HL-60/S4 treated with phorbol 12-myristate 13-acetate at 8.2 ng/mL for 4 days and 3 days (cell line): ENCODE data around the gene LHX4.

ENCODE experiments used
- in situ Hi-C: fragments of 300-500 bp; cut with MboI; formaldehyde crosslinking; loops from 2 replicates; pipeline ENCODE4 v1.15.0; 2022; ENCODE audit warnings: low sequenced_read_pairs

LHX4 gene

DNA sequence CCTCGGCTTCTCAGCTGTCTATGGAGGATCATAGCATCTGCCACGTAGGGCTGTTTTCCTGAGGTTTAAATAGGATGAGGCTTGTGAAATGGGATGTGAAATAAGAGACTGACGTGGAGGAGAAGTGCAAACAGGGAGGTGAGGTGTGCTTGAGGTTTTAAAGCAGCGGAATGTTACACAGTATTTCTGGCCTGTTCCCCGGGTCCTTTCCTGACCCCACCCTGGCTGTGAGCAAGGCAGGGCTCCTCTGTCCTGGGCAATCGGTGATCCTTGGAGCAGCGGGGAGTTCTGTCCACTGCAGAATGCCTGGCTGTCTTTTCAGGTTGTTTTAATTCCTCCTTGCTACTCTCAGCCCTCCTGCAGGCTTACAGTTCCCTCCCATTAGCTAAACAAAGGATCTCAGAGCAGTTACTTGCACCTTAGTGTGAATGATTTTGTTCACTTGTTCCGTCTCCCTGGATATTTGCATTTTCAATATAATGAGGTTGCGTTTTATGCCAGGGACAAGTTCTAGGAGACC lies 38.6 kb downstream of the LHX4 start:
- in situ Hi-C loops: no loop called here

DNA sequence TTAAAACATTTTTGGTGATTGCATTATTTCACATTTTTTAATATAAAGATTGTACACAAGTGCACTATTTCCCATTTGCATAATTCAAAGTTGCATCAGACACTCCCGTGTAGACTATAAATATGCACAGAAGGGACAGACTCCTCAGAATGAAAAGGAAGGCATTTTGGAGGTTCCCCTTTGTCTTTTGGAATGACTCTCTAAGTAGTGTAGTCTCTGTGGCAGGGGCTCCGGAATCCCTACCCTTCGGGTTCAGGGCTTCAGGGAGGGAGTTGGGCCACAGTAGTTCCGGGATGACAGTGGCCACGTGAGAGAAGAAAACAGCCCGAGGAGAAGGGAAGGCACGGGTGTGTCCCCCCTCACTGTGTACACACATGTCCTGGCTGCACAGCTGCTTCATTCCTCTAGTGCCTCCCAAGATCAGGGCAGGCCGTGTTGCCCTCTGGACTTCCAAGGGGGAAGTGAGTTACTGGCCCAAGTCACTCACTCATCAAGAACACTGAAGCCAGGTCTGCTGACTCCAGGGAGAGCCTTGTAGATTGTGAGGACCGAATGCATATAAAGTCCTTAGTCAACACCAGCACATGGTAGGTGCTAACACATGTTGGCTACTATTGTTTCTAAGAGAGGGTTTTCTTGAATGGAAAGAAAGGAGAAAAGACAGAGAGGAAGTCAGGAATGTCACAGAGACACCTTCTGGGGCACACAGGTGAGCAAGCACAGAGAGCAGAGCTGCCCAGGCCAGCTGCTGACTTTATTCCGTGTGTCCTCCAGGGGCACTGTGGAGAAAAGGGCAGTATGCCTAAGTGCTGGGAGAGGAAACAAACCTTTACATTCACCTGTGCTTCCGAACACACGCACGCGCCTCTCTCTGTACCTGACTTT lies 39.8 kb downstream of the LHX4 start:
- in situ Hi-C loops: no loop called here

DNA sequence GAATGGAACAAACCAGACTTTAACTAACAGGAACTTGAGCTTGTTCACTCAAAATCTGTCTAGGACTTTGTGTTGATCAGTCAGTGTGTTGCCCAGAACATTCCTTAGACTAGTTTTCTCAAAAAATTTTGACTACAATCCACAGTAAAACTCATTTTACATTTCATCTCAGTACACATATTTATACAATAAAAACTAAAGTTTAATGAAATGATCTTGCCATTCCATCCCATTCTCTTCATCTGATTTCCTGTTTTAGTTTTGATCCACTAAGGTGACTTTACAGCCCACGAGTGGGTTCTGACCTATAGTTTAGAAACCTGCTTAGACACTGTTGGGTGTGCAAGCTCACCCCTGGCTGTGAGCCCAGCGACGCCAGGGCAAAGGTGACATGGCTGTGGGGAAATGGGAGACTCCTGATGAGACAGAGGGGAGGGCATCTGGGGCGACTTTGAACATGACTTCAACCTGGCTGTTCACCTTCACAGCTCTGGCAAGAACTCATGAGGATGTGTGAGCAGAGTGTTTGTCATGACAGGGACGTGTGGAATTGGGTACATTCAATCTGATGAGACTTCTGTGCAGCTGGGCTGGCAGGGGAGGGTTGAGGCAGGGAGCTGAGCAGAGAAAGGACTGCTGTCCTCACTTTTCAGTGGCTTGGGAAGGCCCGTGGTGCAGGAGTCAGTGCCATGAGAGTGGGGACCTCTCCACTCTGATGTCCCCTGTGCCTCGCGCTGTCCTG lies 40.6 kb downstream of the LHX4 start:
- in situ Hi-C loops: no loop called here

DNA sequence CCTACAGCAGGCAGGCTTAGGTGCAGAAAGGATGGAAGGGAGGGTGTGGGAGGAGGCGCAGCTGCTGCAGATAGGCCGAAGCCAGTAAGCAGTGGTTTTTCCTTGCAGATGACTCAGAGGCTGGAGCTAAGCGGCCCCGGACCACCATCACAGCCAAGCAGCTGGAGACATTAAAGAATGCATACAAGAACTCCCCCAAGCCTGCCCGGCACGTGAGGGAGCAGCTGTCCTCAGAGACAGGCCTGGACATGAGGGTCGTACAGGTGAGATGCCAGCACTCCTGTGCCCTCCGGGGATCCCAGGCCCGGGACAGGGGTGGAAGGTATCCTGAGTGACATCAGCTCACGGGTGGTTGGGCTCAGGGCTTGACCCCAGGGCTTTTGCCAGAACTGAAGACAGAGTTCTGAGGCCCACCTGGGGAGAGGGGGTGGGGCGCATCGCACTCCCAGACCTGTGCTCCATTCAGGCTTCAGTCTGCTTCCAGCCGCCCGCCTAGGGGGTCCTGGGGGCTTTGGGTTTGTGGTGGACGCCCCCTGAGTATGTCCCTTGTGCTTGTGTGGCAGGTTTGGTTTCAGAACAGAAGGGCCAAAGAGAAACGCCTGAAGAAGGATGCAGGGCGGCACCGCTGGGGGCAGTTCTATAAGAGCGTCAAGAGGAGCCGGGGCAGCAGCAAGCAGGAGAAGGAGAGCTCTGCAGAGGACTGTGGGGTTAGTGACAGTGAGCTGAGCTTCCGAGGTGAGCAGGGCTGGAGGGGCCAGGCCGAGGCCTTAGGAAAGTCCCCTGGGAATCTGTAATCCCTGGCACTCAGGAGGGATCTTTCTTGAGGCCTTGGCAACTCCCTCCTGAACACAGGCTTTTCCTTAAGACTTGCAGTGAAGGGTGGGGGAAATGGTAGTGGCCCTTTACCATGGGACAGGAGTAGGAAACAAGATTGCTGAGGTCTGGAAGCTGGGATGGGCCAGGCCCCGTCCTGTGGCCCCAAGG lies 41.5 kb downstream of the LHX4 start:
- in situ Hi-C loops: no loop called here

DNA sequence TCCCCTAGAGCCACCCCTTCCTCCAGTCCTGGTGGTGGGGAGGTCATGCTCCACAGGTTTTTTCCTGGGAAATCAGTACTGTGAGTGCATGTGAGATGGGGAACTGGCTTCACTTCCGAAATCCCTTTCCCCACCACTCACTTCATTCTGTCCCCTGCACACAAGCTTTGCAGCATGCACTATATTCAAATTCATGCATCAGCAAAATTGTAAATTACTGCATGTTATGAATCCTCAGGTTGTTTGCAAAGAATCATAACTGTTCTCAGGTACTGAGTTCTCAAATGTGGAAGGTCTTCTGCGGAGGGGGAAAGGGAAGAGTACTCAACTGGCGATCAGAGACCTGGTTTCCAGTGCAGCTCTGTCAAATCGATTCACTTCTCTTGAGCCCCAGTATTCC lies 42.3 kb downstream of the LHX4 start:
- in situ Hi-C loops: no loop called here

DNA sequence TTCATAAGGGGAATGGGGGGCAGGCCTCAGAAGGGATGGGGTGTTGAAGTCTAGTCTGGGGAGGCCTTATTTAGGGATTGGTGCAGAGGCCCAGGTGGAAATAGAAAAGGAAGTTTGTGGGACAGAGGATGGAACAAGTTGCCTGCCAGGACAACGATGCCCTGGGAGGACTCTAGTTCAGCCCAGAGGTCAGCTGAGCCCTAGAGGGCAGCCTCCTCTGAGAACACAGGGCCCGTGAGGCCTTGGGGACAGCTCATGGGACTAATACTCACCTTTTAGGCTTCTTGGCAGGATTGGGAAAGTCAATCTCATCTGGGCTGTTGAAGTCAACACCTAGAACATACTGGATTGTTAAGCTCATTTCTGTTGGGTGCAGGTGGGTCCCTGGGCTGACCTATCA lies 43.0 kb downstream of the LHX4 start:
- in situ Hi-C loops: no loop called here

DNA sequence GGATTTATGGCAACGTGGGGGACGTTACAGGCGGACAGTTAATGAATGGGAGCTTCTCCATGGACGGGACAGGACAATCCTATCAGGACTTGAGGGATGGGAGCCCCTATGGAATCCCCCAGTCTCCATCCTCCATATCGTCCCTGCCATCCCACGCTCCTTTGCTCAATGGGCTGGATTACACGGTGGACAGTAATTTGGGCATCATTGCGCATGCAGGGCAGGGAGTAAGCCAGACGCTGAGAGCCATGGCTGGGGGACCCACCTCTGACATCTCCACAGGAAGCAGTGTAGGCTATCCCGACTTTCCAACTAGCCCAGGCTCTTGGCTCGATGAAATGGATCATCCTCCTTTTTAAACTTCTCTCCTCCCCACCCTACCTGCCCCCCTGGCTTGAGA lies 44.2 kb downstream of the LHX4 start:
- in situ Hi-C loops: no loop called here

DNA sequence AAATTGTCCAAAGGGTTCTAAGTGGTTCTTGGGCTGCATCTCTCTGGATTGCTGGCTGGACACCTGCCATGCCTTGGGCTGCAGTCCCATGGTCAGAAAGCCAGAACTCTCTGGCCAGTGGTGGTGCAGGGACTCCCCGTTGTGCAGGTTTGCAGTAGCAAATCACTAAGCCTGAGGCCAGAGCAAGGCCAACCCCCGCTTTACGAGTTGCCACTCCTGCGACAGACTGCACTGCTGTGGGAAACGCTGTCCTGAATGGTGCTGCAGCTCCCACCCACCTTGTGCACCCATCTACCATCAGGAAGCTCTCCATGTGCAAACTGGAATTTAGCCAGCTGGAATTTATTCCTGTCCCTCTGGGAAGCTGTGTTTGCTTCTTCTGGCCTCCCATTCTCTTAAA lies 45.7 kb downstream of the LHX4 start:
- in situ Hi-C loops: no loop called here

DNA sequence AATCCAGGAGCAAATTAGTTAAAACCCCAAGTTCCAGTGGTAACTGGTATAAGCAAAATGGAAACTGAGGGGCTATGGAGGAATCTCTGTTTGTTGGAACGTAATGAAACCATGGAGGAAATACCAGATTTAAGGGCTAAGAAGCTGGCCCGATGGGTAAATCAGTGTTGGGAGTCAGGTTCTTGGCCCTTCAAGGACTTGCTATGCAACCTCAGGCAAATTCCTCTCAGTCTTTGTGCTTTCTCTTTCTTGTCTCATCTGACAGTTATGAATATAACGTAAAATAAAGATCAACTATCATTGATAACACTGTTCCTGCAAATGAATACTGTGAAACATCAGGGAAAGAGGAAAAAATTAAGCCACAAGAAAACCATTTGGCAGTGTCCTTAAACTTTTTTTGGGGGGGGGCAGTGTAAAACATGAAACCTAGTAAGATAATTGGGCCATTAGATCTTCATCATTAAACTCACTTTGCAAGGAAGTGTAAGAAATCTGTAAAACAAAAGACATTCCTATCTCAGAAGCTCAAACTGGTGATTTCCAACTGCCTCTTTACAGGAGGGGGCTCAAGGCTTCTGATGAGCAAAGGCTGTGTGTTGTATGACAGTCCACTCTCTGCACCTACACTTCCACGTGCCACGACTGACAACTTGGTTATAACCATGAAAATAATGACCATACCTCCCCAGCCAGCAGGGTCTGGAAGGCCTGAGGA lies 47.6 kb downstream of the LHX4 start:
- in situ Hi-C loops: no loop called here

DNA sequence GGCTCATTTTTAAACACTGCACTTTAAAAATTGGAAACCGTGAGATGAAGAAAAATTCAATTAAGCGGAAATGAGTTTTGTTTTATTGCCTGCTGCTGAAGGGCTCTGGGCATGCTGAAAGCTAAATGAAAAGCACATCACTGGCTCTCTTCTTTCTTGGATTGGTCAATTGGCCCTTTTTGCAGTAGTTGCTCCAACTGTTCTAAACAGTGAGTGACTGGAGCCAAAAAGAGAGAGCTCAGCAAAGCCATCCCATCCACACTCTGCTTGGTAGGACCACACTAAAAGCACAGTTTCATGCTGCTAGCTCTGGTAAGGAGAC lies 48.1 kb downstream of the LHX4 start:
- in situ Hi-C loops: no loop called here

DNA sequence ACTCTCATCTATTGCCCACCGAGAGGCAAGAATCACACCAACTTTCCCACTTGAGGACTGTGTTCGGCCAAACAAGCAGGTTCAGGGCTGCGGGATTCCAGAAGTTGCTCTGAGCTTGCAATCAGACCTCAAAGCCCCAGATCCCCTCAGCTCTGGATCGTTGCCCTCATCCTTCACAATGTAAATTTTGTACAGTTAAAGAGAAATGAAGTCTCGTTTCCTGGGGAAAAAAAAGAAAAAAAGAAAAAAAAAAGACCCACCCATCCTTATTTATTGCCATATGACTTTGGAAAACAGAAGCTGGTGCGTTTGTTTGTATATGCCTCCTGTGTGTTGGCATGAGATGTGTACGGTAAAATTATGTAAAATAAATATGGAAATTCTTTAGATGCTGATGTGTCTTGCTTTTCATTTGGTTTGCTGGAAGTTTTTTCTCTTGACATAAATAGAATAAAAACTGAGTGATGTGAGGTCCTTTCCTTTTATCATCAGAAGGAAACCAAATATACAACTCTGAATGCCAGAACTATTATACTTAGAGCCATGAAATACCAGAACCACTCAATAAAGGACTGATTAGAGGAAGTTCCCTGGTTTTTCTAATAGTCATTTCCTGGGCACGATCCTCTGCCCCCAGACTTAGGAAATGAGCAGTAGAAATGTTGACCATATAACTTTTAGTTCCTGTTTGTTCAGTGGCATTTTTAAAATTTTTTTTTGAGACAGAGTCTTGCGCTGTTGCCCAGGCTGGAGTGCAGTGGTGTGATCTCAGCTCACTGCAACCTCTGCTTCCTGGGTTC lies 48.7 kb downstream of the LHX4 start:
- in situ Hi-C loops: no loop called here

DNA sequence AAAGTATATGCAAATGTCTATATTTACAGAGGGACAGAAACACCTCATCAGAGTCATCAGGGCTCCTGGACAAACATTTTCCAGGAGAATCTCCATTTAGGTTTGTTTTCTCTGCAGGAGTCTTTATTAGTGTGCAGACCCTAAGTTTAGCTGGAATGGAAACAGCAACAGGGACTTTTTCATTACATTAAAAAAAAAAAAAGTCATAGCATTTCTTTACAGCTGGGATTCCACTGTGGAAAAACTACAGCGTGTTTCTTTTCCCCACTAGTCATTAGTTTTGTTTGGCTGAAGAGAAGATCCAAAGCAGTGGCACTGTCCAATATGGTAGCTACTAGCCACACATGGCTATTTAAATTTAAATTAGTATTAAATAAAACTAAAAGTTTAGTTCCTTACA lies 49.6 kb downstream of the LHX4 start:
- in situ Hi-C loops: no loop called here

DNA sequence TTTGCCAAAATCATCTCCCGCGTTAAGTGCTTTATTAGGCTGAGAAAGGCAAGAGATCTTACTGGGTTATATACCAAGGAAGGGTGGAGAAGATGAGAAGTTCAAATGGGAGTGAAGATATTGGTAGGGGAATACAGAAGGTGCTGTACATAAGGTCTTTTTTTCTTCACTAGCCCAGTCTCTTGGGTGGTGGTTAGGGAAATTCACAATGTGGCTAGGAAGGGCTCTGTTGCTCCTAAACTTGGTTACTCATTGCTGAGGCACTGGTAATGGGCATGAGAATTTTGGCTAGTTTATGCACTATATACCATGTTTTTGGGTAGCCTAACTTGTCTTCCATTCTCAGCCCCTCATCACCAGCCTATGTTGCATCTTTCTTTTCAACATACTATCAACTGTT lies 50.6 kb downstream of the LHX4 start:
- in situ Hi-C loops: no loop called here

DNA sequence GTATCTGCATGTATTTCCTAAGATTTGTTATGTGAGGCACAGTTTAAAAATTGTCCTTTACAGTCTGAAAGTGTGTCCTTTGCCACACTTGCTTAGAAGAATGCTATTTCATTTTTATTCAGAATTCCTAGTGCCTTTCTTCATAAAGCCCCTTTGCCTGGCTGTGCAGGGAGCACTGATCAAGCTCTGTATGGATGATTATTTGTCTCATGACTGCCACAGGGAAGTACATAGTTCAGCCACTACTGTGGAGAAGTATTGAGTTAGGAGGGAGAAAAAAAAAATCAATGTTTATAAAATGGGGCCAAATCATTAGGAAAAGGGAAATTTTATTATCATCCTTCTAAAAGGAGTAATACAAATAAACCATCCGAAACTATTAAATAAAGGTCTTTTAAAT lies 51.4 kb downstream of the LHX4 start:
- in situ Hi-C loops: no loop called here

DNA sequence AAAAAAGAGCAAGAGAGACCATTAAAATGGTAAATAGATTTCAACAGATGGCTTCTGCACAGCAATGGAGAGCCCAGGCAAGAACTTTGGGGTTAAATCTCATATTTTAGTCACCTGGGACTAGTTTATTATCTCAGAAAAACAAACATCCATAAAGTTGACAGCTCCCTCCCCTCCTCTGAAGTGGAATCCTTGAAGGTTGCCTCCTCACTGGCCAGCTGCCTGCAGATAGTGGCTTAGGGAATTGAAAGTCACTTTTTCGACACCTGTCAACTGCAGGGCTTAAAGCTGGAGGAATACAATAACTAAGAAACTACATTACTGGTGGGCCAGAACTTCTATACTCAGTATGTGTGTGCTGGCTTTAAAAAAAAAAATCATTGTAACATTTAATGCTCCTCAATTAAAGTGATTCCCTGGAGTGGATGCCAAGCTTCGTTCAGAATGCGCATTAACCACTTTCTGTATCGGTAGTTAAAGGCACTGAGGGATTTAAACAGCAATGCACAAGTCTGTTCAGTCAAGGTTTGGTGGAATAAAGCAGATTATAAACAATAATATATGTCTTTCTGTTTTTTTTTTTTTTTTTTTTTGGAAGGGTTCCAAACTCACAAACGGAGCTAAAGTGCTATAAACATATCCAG lies 52.5 kb downstream of the LHX4 start:
- in situ Hi-C loops: no loop called here

DNA sequence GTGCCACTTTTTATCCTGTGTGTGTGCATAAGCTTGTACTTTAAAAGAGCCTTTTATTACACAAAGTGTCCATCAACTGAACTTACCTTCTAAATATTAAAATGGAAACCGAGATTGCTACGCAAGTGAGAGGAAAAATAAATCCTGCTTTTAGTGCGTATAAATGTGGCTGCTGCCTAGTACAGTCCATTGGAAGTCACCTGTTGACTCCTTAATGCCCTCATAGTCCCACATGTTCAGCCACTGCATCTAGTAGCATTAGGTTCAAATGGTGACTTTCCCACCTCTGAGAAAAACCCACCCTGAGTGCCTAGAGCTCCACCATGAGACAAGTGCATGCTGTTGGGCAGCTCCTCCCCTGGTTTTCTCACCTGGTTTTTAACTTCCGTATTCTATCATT lies 53.0 kb downstream of the LHX4 start:
- in situ Hi-C loops: no loop called here

DNA sequence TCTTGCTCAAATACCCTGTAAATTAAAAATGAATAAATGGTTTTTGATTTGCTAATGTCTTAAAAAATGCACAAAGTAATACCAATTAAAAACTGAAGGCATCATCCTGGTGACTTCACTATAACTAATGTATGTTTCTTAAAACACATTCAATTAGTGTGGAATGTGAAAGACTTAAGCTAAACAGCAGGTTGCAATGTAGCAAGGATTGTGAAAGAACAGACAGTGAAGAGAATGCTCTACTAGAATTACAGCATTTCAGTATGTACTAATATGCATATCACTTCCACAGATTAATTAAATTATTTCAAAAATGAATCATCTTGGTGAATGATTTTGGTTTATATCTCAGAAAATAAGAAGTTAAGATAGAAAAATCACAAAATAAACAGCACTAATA lies 56.4 kb downstream of the LHX4 start:
- in situ Hi-C loops: no loop called here

DNA sequence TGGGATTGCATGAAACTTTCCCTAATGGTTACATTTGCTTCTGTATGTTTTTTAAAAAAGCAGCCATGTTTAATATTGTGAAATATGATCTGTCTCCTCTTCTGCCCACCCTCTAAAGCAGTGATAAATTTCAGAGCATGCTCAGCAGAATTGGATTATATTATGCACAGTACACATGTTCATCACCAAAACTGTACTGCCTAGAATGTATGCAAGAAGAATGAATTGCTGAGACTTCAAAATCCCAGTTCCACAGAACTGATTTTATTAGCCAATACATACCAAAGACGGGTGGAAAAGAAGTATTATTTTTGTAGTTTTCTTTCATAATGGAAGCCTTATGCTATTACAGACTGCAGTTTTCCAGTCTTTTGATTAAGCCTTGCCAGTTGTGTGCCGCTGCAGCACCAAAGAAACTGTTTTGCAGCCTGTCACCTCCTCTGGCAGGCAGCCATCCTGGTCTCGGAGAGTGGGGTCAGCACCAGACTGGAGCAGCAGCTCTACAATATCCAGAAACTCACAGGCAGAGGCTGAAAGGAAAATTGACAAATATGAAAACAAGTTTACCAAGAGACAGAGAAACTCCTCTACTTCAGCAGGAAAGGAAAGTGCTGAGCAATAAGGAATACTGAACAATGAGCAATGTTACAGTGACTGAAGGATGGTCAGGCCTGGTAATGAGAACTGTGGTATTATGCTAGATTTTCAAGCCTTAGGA lies 58.1 kb downstream of the LHX4 start:
- in situ Hi-C loops: no loop called here

DNA sequence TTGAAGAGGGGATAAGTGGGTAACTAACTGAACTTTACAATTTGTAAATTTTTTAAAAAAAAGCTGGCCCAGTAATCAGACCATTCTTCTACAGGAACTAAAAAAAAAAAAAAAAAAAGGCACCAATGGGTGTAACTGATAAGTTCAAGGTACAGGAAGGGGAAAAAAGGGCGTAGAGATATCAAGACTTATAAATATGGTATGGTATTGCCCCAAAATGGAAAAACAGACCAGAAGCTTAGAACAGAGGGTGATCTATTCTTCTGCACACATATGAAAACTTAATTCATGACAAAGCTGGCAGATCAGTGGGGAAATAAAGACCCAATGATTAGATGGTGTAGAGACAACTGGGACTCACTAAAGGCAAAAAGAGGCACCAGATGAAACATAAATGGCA lies 58.9 kb downstream of the LHX4 start:
- in situ Hi-C loops: no loop called here
